Stimulated activated CD4-positive, alpha-beta T cell treated with anti-CD3 and anti-CD28 coated beads, TNF-alpha, amount 100 ng/mL, for 1 hour (primary cell): Measurements from ENCODE around the gene CFAP46.
"Not testable (repeated sequence)": the region's sequence is repeated elsewhere in the genome, so short reads cannot be mapped to it uniquely, and the experiment has no call there.

ENCODE experiments used
- DNase-seq, 3 donors: peaks; one replicate each; pipeline ENCODE4 v3.0.0-alpha.2; 2020; ENCODE audit warnings: low read depth in 3 of 3, low spot score in 1 of 3

Gene CFAP46

GRCh38 chr10:132901351-132901750 is 41.0 kb downstream of the CFAP46 start:
- DNase-seq: no peak

GRCh38 chr10:132900211-132900756 is 42.1 kb downstream of the CFAP46 start:
- DNase-seq: no peak

GRCh38 chr10:132899751-132900065 is 42.7 kb downstream of the CFAP46 start:
- DNase-seq: no peak

GRCh38 chr10:132899054-132899750 is 43.2 kb downstream of the CFAP46 start:
- no peak for DNase-seq

- DNase-seq: no peak
Measured at GRCh38 chr10:132898391-132899053, 43.8 kb downstream of the CFAP46 start.

DNA sequence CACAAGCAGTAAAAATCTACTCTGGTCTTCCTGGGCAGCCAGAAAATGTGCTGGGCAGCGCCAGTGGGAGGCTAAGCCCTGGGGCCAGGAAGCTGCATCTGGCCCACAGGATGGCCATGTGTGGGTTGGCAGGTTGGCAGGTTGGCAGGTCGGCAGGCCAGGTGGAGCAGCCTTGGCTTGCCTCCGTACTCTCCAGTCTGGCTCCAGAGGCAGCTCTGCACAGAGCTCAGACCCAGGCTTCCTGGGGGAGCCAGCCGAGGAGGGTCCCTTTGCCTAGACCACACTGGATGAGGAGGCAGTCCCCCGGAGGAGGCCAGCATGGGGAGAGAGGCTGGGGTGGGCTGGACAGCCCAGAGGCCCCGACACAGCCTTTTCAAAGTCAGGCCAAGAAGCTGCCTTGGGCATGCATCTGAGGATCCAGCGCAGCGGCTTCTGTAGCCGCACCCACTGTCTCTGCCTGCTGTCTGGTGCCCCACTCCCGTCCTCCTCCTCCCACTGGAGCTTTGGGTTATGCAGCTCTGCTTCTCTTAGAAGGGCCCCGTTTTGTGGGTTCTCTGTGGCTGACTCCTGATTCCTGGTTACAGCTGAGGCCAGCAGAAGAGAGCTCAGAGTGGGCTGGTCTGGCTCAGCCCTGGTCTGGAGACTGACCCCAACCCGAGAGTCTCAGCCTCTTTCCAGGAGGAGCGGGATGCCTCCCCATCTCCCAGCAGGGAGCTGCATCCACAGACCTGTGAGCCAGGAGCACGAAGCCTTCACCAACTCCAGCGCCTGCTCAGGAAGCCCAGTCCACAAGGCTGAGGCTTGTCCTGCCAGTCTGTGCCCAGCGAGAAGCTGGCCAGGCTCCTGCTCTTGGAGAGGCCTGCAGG is 44.6 kb downstream of the CFAP46 start:
- DNase-seq: no peak

DNA sequence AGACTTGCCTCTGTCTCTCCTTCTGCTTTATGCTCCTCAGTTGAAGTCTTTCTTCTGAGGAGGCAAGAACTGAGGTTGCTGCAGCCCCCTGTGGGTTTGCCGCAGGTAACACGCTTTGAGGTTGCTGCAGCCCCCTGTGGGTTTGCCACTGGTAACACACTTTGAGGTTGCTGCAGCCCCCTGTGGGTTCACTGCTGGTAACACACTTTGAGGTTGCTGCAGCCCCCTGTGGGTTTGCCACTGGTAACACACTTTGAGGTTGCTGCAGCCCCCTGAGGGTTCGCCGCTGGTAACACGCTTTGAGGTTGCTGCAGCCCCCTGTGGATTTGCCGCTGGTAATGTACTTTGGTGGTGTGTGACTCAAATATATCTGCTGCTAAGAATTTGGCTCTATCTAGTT is 48.6 kb downstream of the CFAP46 start:
- not testable (repeated sequence) for DNase-seq

GRCh38 chr10:132893090-132893489 is 49.3 kb downstream of the CFAP46 start:
- DNase-seq: no peak

GRCh38 chr10:132892004-132892403 is 50.4 kb downstream of the CFAP46 start:
- DNase-seq: no peak

- no peak for DNase-seq
Measured at GRCh38 chr10:132891368-132891767, 51.0 kb downstream of the CFAP46 start.

DNA sequence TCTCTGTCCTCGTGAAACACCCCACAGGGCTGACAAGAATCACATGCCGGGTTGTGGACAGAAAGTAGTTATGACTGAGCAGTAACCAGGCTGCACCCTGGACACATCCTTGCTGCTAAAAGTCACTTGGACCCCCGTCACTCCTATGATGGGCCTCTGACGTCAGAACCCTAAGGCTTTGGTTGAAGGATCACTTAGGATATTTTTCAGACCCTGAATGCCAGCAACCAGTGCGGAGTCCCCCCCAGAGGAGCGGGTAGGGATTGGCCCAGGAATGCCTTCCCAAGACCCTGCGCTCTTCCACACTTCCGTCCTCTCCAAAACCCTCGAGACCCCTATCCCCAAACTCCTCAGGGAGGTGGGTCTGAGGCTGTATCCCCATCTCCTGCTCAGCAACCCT is 52.1 kb downstream of the CFAP46 start:
- no peak for DNase-seq

GRCh38 chr10:132889556-132889955 is 52.8 kb downstream of the CFAP46 start:
- DNase-seq: no peak

GRCh38 chr10:132888898-132889490 is 53.4 kb downstream of the CFAP46 start:
- DNase-seq: no peak

DNA sequence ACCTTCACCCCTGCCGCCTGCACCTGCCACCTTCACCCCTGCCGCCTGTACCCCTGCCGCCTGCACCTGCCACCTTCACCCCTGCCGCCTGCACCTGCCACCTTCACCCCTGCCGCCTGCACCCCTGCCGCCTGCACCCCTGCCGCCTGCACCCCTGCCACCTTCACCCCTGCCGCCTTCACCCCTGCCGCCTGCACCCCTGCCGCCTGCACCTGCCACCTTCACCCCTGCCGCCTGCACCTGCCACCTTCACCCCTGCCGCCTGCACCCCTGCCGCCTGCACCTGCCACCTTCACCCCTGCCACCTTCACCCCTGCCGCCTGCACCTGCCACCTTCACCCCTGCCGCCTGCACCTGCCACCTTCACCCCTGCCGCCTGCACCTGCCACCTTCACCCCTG is 53.9 kb downstream of the CFAP46 start:
- DNase-seq: not testable (repeated sequence)

- DNase-seq: no peak
Measured at GRCh38 chr10:132886211-132887099, 55.9 kb downstream of the CFAP46 start.

GRCh38 chr10:132885451-132886210 is 56.7 kb downstream of the CFAP46 start:
- DNase-seq: no peak

GRCh38 chr10:132884691-132885271 is 57.6 kb downstream of the CFAP46 start:
- DNase-seq: no peak

DNA sequence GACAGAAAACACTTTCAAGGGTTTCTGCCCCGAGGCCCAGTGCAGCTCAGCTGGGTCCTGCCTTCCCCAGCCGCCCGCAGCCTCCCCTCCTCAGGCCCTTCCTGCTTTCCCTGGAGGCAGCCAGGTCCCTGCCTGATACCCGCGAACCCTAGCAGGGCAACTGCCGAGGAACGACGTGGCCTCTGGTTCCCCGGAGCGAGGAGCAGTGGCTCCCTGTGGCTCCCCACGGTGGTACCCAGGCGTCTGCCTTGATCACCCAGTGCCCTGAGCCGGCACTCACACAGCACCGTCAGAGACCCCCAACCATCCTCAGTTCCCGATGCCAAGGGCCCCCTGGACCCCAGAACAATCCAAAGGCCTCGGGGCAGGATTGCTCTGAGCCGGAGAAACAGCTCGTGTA is 58.3 kb downstream of the CFAP46 start:
- no peak for DNase-seq

DNA sequence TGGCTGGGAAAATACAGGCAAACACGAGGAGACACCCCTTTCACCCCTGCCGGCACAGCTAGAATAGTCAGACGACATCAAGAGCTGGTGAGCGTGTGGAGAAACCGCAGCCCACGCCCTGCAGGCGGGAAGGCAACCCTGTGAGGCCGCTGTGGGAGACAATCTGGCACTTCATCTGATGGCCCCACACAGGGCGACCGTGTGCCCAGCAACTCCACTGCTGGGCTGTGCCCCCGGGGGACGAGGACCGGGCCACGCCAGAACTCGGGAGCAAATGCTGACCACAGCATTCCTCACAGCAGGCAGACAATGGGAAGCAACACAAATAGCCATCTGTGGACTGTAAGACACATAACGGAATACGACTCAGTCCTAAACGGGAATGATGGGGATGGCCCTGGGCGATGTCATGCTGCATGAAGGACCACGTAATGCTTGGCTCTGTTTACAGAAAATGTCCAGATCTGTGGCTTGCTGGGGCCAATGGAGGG is 58.9 kb downstream of the CFAP46 start:
- no peak for DNase-seq
